H1 (cell line): ENCODE results near the gene GNG14. TPM values are rescaled to one million over a fixed set of nuclear protein-coding genes. Genes with fewer than 3 reads are reported as not detected.

Experiments
- ASH2L ChIP-seq: fragments of 200-600, 300-600 bp; sonication (generic); IDR thresholded peaks from one replicate; pipeline ENCODE4 v1.7.1; 2017; ENCODE audit warnings: low read length
- BCL11A ChIP-seq, 2 experiments: IDR thresholded peaks; one replicate each; pipeline ENCODE4 v1.6.1; 2011; ENCODE audit warnings: low read depth in 2 of 2, low read length in 2 of 2, mild to moderate bottlenecking in 2 of 2
- CEBPB ChIP-seq: IDR thresholded peaks from 2 replicates; pipeline ENCODE4 v1.6.1; 2012; ENCODE audit warnings: low read depth, low read length
- CHD7 ChIP-seq: fragments of 300-600 bp; sonication (generic); IDR thresholded peaks from 2 replicates; pipeline ENCODE4 v1.7.1; 2012; ENCODE audit warnings: low read length, moderate library complexity, mild to moderate bottlenecking, inconsistent platforms; ENCODE audit not compliant: insufficient replicate concordance
- POU5F1 ChIP-seq: IDR thresholded peaks from 2 replicates; pipeline ENCODE4 v1.6.1; 2011; ENCODE audit warnings: low read depth, mild to moderate bottlenecking, low read length, moderate library complexity
- RBBP5 ChIP-seq: IDR thresholded peaks from 2 replicates; pipeline ENCODE4 v1.7.1; 2012; ENCODE audit warnings: low read depth, mild to moderate bottlenecking, inconsistent platforms, low read length, moderate library complexity, borderline replicate concordance
- SIRT6 ChIP-seq: IDR thresholded peaks from one replicate; pipeline ENCODE4 v1.7.1; 2012; ENCODE audit warnings: low read length, inconsistent platforms
- SP2 ChIP-seq: IDR thresholded peaks from 2 replicates; pipeline ENCODE4 v1.6.1; 2012; ENCODE audit warnings: mild to moderate bottlenecking, low read length, inconsistent platforms
- SRF ChIP-seq: IDR thresholded peaks from 2 replicates; pipeline ENCODE4 v1.6.1; 2011; ENCODE audit warnings: mild to moderate bottlenecking, low read depth, low read length, moderate library complexity
- TAF1 ChIP-seq: IDR thresholded peaks from 2 replicates; pipeline ENCODE4 v1.6.1; 2011; ENCODE audit warnings: mild to moderate bottlenecking, low read depth, low read length
- TAF7 ChIP-seq: optimal IDR thresholded peaks from 2 replicates; pipeline ENCODE3; 2011; ENCODE audit warnings: low read depth, mild to moderate bottlenecking, inconsistent platforms, low read length, moderate library complexity, borderline replicate concordance
- polyA plus RNA-seq, 7 experiments: library from polyadenylated mRNA; depleted of rRNA in 3 of 7; stranded (reverse) in 5 of 7; unstranded in 2 of 7; fragments of >200 nt in 5 of 7; fragments of 200-250 nt in 2 of 7; gene quantifications; 1 replicate in 5 of 7; 2 replicates in 1 of 7; 4 replicates in 1 of 7; pipeline versions ENCODE4 v1.2.1 to v1.2.3, GENCODE V29; 2011 to 2013; ENCODE audit warnings: missing spikeins in 2 of 7, mixed read lengths in 2 of 7
- total RNA-seq: library from RNA; stranded (reverse); fragmentation: NEBNext Ultra II Directional; extraction: Animal tissue kit (Norgen Biotek cat#: 25700); gene quantifications from 2 replicates; pipeline ENCODE4 v1.2.1, GENCODE V29; 2021
- TF ChIP-seq, protein P1 (sequence below): IDR thresholded peaks from 2 replicates; pipeline ENCODE4 v1.6.1; 2012; ENCODE audit warnings: inconsistent platforms

The GNG14 gene
- total and polyA plus RNA-seq, 2 of the 8 experiments (the other 6 are each of a cell fraction or from before 2014, with no cell fraction given) = not detected

DNA sequence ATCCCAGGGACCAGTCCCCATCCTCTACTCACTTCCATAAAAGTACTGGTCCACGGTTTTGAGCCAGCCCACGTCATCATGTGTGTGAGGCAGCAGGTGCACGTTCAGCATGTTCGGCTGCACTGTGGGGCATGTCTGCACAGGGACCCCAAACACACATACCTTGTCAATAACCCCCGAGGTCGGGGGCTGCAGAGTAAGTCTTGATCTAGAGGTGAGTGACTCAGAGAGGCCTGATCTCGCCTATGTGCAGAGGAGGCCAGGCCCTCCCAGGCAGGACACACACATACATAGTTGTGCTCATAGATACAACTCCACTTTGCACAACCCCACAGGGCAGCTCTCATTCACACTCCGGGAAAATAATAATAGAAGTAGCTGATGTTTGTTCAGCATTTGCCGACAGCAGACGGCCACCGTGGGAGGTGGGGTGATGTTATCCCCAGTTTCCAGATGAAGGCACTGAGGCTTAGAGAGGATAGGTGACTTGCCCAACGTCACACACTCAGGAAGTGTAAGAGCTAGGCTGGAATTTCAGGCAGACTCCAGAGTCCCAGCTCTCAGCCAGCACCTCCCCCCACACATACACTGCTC is 22.0 kb upstream of the GNG14 start (continued):
- no peak for TF ChIP-seq CHD7
- no peak for TF ChIP-seq SIRT6
- no peak for TF ChIP-seq ASH2L
- TF ChIP-seq SRF = no peak
- TF ChIP-seq TAF1 = no peak
- no peak for TF ChIP-seq BCL11A (IDR thresholded peaks at IDR 0.05; ENCODE audit: low read depth in 2 of 2, low read length in 2 of 2)
- no peak for TF ChIP-seq TAF7
- TF ChIP-seq, protein P1, sequence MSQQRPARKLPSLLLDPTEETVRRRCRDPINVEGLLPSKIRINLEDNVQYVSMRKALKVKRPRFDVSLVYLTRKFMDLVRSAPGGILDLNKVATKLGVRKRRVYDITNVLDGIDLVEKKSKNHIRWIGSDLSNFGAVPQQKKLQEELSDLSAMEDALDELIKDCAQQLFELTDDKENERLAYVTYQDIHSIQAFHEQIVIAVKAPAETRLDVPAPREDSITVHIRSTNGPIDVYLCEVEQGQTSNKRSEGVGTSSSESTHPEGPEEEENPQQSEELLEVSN = no peak
- TF ChIP-seq RBBP5 = no peak
- TF ChIP-seq SP2 = no peak
- no peak for TF ChIP-seq CEBPB
- TF ChIP-seq POU5F1 = no peak
